Measurements from ENCODE around the gene APBB1IP. TPM values are rescaled to one million over a fixed set of nuclear protein-coding genes. Genes with fewer than 3 reads are reported as not detected.
"Not testable (repeated sequence)": the region's sequence is repeated elsewhere in the genome, so short reads cannot be mapped to it uniquely, and the experiment has no call there.

Gene APBB1IP
- total RNA-seq, 2 donors from 2014 or later, result 44.1 to 49.7 TPM

DNA sequence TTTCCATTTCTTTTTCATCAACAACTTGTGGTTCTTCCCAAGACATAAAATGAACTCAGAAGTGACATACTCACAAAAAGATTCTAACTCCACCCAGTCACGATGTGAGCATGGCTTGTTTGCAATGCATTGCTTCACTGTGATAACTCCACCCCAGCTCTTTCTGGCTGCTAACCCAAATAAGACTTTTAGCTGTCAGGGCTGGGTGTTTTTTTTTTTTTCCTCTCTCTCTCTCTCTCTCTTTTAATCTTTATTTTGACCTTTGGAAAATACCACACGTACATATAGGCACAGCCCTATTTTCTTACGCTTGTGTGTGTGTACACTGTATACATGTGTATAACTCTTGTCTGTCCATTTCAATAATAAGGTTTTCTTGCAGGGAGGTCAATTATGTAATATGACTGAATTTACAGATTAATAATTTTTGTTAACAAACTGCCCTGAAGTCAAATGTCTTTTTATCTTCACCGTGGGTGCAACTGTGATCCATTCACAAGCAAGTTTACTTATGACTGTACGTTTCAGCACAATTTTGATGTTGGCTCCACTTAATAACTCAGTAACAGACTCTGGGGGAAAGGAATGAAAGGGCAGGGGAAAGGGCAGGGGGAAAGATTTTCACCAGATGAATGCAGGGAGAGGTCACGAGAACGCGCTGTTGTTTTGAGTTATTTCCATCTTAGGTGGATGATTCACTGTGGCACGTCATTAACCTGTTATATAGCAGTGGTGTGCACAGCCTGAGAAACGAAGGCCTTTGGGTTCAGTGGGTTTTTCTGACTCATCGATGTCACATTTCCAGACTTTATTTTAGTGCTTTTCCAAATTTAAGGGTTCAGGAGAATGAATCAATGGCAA lies 49.1 kb downstream of the APBB1IP start:
- Mint-ChIP-seq H3K27ac (peak overlapping the region; percentile 100), H3K27me3 (ENCODE audit: low read depth) (no peaks in the 10 kb centered on the region), H3K9me3 (no peaks in the 10 kb centered on the region), H3K4me1 (ENCODE audit: low read depth) (peaks cover 68% of the 10 kb centered on the region), H3K36me3 (ENCODE audit: insufficient read depth in 2 of 2) (peaks cover 5 to 7% of the 10 kb centered on the region in 2 donors), H3K4me3 (peak overlapping the region; percentile 86 to 96)
- ATAC-seq (replicated peaks in 1 of 2) (peak; percentile 95 to 97), DNase-seq (peak; percentile 80 to 85)

- peak overlapping the region; percentile 67 to 86 for H3K4me3 Mint-ChIP-seq
These were observed 50.2 kb downstream of the APBB1IP start for GRCh38 chr10:26488344-26488743.

DNA sequence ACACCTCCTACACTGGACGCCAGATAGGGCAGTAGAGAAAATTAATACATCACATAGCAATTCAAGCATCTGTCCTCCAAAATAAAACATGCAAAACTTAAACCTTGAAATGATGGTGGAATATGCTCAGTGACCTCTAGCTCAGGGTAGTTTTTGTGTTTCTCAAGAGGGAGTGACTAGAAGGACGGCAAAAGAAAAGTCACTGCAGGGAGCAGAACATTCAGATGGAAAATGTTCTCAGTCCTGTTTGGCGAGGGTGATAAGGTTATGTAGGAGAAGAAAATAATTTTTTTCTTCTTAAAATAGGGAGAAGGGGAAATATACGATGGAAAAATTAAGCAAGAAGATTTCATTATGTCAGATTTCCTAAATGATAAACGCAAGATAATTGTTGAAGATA lies 50.9 kb downstream of the APBB1IP start:
- H3K4me1 Mint-ChIP-seq (ENCODE audit: low read depth), result peaks cover 54% of the 10 kb centered on the region
- peaks cover 7 to 18% of the 10 kb centered on the region in 2 donors for H3K36me3 Mint-ChIP-seq (ENCODE audit: insufficient read depth in 2 of 2)
- DNase-seq (no peak), ATAC-seq (replicated peaks in 1 of 2) (no peak)
- peak overlapping the region; percentile 58 for H3K27ac Mint-ChIP-seq
- peak overlapping the region in 1 of 2 donors; percentile 67 for H3K4me3 Mint-ChIP-seq
- H3K9me3 Mint-ChIP-seq, result no peaks in the 10 kb centered on the region
- no peaks in the 10 kb centered on the region for H3K27me3 Mint-ChIP-seq (ENCODE audit: low read depth)

More at GRCh38 chr10:26488344-26488743, 50.2 kb downstream of the APBB1IP start:
- H3K9me3 Mint-ChIP-seq, result no peaks in the 10 kb centered on the region
- H3K27me3 Mint-ChIP-seq (ENCODE audit: low read depth), result no peaks in the 10 kb centered on the region
- H3K4me1 Mint-ChIP-seq (ENCODE audit: low read depth), result peaks cover 57% of the 10 kb centered on the region
- peaks cover 7 to 11% of the 10 kb centered on the region in 2 donors for H3K36me3 Mint-ChIP-seq (ENCODE audit: insufficient read depth in 2 of 2)
- ATAC-seq (replicated peaks in 1 of 2) (no peak), DNase-seq (peak in 1 of 2 donors; percentile 14)
- H3K27ac Mint-ChIP-seq, result peak overlapping the region; percentile 58

GRCh38 chr10:26490367-26490766 lies 52.2 kb downstream of the APBB1IP start:
- H3K4me1 Mint-ChIP-seq (ENCODE audit: low read depth), result peaks cover 47% of the 10 kb centered on the region
- not testable (repeated sequence) for ATAC-seq (replicated peaks in 1 of 2); DNase-seq; H3K4me3 Mint-ChIP-seq; H3K9me3 Mint-ChIP-seq; H3K27ac Mint-ChIP-seq; H3K27me3 Mint-ChIP-seq (ENCODE audit: low read depth)
- H3K36me3 Mint-ChIP-seq (ENCODE audit: insufficient read depth in 2 of 2), result peaks cover 7 to 23% of the 10 kb centered on the region in 2 donors

DNA sequence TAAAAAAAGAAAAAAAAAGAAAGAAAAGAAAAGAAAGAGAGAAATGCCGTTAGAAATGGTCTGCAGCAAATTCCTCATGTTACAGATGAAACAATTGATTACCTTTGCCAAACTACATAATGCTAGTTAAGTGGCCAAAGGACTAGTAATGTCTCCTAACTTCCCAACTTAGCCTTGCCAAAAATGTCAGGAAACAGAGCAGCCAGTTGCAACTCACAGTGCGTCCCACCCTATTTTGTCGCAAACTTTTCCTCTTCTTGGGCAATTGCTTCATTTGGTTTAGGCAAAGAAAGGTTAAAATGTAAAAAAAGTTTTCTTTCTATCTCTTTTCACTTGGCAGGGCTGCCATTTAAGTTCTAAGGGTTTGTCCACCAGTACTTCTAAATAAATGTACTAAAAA lies 53.1 kb downstream of the APBB1IP start:
- no peaks in the 10 kb centered on the region for H3K9me3 Mint-ChIP-seq
- no peaks in the 10 kb centered on the region for H3K27me3 Mint-ChIP-seq (ENCODE audit: low read depth)
- ATAC-seq (replicated peaks in 1 of 2) (no peak), DNase-seq (no peak)
- H3K4me1 Mint-ChIP-seq (ENCODE audit: low read depth), result peaks cover 38% of the 10 kb centered on the region
- no peak overlapping the region for H3K4me3 Mint-ChIP-seq
- H3K36me3 Mint-ChIP-seq (ENCODE audit: insufficient read depth in 2 of 2), result peaks cover 7 to 29% of the 10 kb centered on the region in 2 donors
- no peak overlapping the region for H3K27ac Mint-ChIP-seq

- H3K4me1 Mint-ChIP-seq (ENCODE audit: low read depth), result peaks cover 32% of the 10 kb centered on the region
- ATAC-seq (replicated peaks in 1 of 2), result no peak
- H3K27me3 Mint-ChIP-seq (ENCODE audit: low read depth), result no peaks in the 10 kb centered on the region
- H3K36me3 Mint-ChIP-seq (ENCODE audit: insufficient read depth in 2 of 2), result peaks cover 7 to 29% of the 10 kb centered on the region in 2 donors
- DNase-seq, result no peak
- no peaks in the 10 kb centered on the region for H3K9me3 Mint-ChIP-seq
- H3K27ac Mint-ChIP-seq, result peak overlapping the region; percentile 54
- H3K4me3 Mint-ChIP-seq, result no peak overlapping the region
These were observed 53.8 kb downstream of the APBB1IP start for GRCh38 chr10:26491934-26492333.

GRCh38 chr10:26492725-26493124 lies 54.6 kb downstream of the APBB1IP start:
- peaks cover 7 to 29% of the 10 kb centered on the region in 2 donors for H3K36me3 Mint-ChIP-seq (ENCODE audit: insufficient read depth in 2 of 2)
- H3K27ac Mint-ChIP-seq; H3K9me3 Mint-ChIP-seq; DNase-seq; H3K4me3 Mint-ChIP-seq; ATAC-seq (replicated peaks in 1 of 2); H3K27me3 Mint-ChIP-seq (ENCODE audit: low read depth): not testable (repeated sequence)
- H3K4me1 Mint-ChIP-seq (ENCODE audit: low read depth), result peaks cover 24% of the 10 kb centered on the region

GRCh38 chr10:26494018-26494417 lies 55.9 kb downstream of the APBB1IP start:
- Mint-ChIP-seq H3K4me1 (ENCODE audit: low read depth) (peaks cover 11% of the 10 kb centered on the region), H3K9me3 (no peaks in the 10 kb centered on the region), H3K27me3 (ENCODE audit: low read depth) (no peaks in the 10 kb centered on the region), H3K4me3 (no peak overlapping the region), H3K27ac (peak overlapping the region; percentile 28), H3K36me3 (ENCODE audit: insufficient read depth in 2 of 2) (peaks cover 3 to 30% of the 10 kb centered on the region in 2 donors)
- DNase-seq (no peak), ATAC-seq (replicated peaks in 1 of 2) (no peak)

DNA sequence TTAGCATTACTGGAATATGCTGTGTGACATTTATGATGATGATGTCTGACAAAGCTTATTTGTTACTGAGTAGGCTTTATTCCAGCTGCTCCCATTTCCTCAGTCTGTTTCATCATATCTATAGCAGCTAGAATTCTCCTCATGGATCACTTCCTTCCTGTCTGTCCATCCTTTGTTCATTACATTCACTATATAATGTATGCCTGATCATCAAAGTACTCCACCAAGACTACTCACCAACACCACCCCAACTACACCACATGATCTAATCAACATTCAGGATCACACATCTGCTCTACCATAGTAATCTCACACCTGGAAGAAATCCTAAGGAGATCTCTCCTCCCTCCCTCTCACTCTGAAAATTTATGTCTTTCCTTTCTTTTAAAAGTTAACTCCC lies 61.3 kb downstream of the APBB1IP start:
- ATAC-seq (replicated peaks in 1 of 2) (no peak), DNase-seq (no peak)
- Mint-ChIP-seq H3K27me3 (ENCODE audit: low read depth) (no peaks in the 10 kb centered on the region), H3K27ac (no peak overlapping the region), H3K9me3 (no peaks in the 10 kb centered on the region), H3K4me3 (no peak overlapping the region), H3K4me1 (ENCODE audit: low read depth) (no peaks in the 10 kb centered on the region), H3K36me3 (ENCODE audit: insufficient read depth in 2 of 2) (peaks cover 1 to 31% of the 10 kb centered on the region in 2 donors)

DNA sequence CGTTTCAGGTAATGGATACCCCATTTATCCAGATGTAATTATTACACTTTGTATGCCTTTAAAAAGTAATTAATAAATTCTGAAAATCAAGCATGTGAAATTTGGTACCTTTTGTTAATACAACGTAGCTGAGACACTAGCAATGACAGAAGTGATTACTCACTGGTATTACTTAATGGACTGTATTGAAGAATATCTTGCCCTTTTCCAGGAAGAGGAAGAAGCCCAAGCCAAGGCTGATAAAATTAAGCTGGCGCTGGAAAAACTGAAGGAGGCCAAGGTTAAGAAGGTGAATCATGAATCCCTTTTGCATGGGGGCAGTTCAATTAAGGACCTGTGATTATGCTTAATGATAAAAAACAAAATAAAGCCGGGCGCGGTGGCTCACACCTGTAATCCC lies 64.8 kb downstream of the APBB1IP start:
- DNase-seq, result no peak
- H3K9me3 Mint-ChIP-seq, result no peaks in the 10 kb centered on the region
- no peak for ATAC-seq (replicated peaks in 1 of 2)
- H3K27me3 Mint-ChIP-seq (ENCODE audit: low read depth), result no peaks in the 10 kb centered on the region
- H3K4me3 Mint-ChIP-seq, result no peak overlapping the region
- H3K36me3 Mint-ChIP-seq (ENCODE audit: insufficient read depth in 2 of 2), result peaks cover 9 to 36% of the 10 kb centered on the region in 2 donors
- no peaks in the 10 kb centered on the region for H3K4me1 Mint-ChIP-seq (ENCODE audit: low read depth)
- peak overlapping the region; percentile 25 for H3K27ac Mint-ChIP-seq

- Mint-ChIP-seq H3K9me3 (no peaks in the 10 kb centered on the region), H3K27ac (no peak overlapping the region), H3K4me3 (no peak overlapping the region), H3K4me1 (ENCODE audit: low read depth) (no peaks in the 10 kb centered on the region), H3K36me3 (ENCODE audit: insufficient read depth in 2 of 2) (peaks cover 9 to 33% of the 10 kb centered on the region in 2 donors), H3K27me3 (ENCODE audit: low read depth) (no peaks in the 10 kb centered on the region)
- ATAC-seq (replicated peaks in 1 of 2) (no peak), DNase-seq (no peak)
These were observed 65.8 kb downstream of the APBB1IP start for GRCh38 chr10:26503911-26504310.

DNA sequence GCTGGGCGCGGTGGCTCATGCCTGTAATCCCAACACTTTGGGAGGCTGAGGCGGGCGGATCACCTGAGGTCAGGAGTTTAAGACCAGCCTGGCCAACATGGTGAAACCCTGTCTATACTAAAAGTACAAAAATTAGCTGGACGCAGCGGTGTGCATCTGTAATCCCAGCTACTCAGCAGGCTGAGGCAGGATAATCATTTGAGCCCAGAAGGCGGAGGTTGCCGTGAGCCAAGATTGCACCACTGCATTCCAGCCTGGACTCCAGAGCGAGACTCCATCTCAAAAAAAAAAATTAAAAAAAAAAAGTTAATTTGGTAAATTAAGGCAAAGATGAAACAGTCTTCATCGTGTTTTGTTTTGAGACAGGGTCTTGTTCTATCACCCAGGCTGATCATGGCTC lies 66.3 kb downstream of the APBB1IP start:
- peaks cover 12 to 32% of the 10 kb centered on the region in 2 donors for H3K36me3 Mint-ChIP-seq (ENCODE audit: insufficient read depth in 2 of 2)
- H3K27me3 Mint-ChIP-seq (ENCODE audit: low read depth); H3K4me3 Mint-ChIP-seq; H3K4me1 Mint-ChIP-seq (ENCODE audit: low read depth); H3K27ac Mint-ChIP-seq; ATAC-seq (replicated peaks in 1 of 2); H3K9me3 Mint-ChIP-seq; DNase-seq: not testable (repeated sequence)

DNA sequence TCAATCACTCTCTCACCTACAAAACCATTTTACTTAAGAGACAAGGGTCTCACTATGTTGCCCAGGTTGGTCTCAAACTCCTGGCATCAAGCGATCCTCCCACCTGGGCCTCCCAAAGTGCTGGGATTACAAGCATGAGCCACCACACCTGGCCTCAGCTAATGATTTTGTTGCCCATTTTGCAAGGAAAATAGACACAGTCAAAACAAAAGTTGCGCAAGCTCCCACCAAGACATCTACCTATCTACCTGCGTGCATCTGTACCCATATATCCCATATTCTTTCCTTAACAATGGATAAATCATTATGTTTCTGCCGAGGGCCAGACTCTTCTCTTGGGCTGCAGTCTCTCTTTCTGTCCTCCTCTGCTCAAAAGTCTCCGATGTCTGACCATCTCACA lies 67.3 kb downstream of the APBB1IP start:
- DNase-seq (no peak), ATAC-seq (replicated peaks in 1 of 2) (no peak)
- no peaks in the 10 kb centered on the region for H3K4me1 Mint-ChIP-seq (ENCODE audit: low read depth)
- H3K27ac Mint-ChIP-seq, result peak overlapping the region; percentile 21
- H3K4me3 Mint-ChIP-seq, result no peak overlapping the region
- H3K9me3 Mint-ChIP-seq, result no peaks in the 10 kb centered on the region
- peaks cover 12 to 29% of the 10 kb centered on the region in 2 donors for H3K36me3 Mint-ChIP-seq (ENCODE audit: insufficient read depth in 2 of 2)
- no peaks in the 10 kb centered on the region for H3K27me3 Mint-ChIP-seq (ENCODE audit: low read depth)
